Fibroblast of peridontal ligament (primary cell): ENCODE data around the gene C1orf74.
A peak's percentile ranks its signal among the peaks of the same experiment; 100 is the strongest.
"Not testable (repeated sequence)": the region's sequence is repeated elsewhere in the genome, so short reads cannot be mapped to it uniquely, and the experiment has no call there.

Source experiments
- DNase-seq: peaks from one replicate; pipeline ENCODE4 v3.0.0-alpha.2; 2010; ENCODE audit errors: extremely low read depth

C1orf74 gene

GRCh38 chr1:209805875-209806760, 21.8 kb upstream of the C1orf74 start, which contains the start of gene IRF6:
Gene IRF6, minus strand, starts transcription at chr1:209806142. Its CDS starts 4,729 bp downstream, at chr1:209801413.
- DNase-seq = peak; percentile 56

- DNase-seq = no peak
Observed at GRCh38 chr1:209805341-209805781, 21.0 kb upstream of the C1orf74 start.

- DNase-seq = no peak
Observed at GRCh38 chr1:209803568-209803967, 19.2 kb upstream of the C1orf74 start.

- DNase-seq = no peak
Observed at GRCh38 chr1:209802780-209803152, 18.4 kb upstream of the C1orf74 start.

GRCh38 chr1:209802117-209802779, 17.9 kb upstream of the C1orf74 start:
- DNase-seq = no peak

- DNase-seq = peak; percentile 10
Observed at GRCh38 chr1:209800984-209801834, 16.9 kb upstream of the C1orf74 start.

GRCh38 chr1:209797978-209798639, 13.8 kb upstream of the C1orf74 start:
- DNase-seq = peak; percentile 25

- DNase-seq = not testable (repeated sequence)
Observed at GRCh38 chr1:209793711-209794110, 9.4 kb upstream of the C1orf74 start.

GRCh38 chr1:209791920-209792319, 7.6 kb upstream of the C1orf74 start:
- DNase-seq = no peak

- DNase-seq = no peak
Observed at GRCh38 chr1:209790286-209791193, 6.2 kb upstream of the C1orf74 start.

- DNase-seq = no peak
Observed at GRCh38 chr1:209789245-209789644, 4.9 kb upstream of the C1orf74 start.

GRCh38 chr1:209787551-209787950, 3.2 kb upstream of the C1orf74 start:
- DNase-seq = peak; percentile 9

- no peak for DNase-seq
Observed at GRCh38 chr1:209786146-209786545, 1.8 kb upstream of the C1orf74 start.

- no peak for DNase-seq
Observed at GRCh38 chr1:209785592-209785991, 1.2 kb upstream of the C1orf74 start.

- no peak for DNase-seq
Observed at GRCh38 chr1:209783386-209783785, 973 bp downstream of the C1orf74 start.

- no peak for DNase-seq
Observed at GRCh38 chr1:209780268-209780667, 4.1 kb downstream of the C1orf74 start.

GRCh38 chr1:209778102-209778501, 6.3 kb downstream of the C1orf74 start:
- no peak for DNase-seq

GRCh38 chr1:209777587-209777986, 6.8 kb downstream of the C1orf74 start:
- no peak for DNase-seq

GRCh38 chr1:209775678-209776077, 8.7 kb downstream of the C1orf74 start:
- DNase-seq = no peak

GRCh38 chr1:209774592-209774991, 9.8 kb downstream of the C1orf74 start:
- no peak for DNase-seq
